ENCODE data around the gene ATXN7.

The ATXN7 gene

GRCh38 chr3:63992516-63993209 lies 129.0 kb downstream of the ATXN7 start:
- FAIRE-seq, result no peak

- FAIRE-seq, result peak; percentile 95
Measured at GRCh38 chr3:63993653-63994079, 130.0 kb downstream of the ATXN7 start.

DNA sequence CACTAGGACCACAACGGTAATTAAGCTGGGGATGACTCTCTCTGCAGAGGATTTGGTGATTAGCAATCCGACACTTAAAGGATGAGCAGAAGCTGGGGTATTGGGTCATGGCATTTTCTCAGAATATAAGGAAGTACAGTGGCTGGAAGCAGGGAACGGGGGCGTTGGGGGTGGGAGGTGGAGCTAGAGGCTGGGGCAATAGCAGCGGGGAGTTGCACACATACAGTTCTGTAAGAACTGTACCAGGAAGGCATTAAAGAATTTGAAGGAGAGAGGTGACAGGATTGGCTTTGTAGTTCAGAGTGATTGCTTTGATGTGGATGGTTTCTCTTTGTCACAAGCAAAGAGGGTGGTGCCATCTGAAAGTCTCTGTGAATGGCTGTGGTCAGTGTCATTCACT lies 131.4 kb downstream of the ATXN7 start:
- no peak for FAIRE-seq

DNA sequence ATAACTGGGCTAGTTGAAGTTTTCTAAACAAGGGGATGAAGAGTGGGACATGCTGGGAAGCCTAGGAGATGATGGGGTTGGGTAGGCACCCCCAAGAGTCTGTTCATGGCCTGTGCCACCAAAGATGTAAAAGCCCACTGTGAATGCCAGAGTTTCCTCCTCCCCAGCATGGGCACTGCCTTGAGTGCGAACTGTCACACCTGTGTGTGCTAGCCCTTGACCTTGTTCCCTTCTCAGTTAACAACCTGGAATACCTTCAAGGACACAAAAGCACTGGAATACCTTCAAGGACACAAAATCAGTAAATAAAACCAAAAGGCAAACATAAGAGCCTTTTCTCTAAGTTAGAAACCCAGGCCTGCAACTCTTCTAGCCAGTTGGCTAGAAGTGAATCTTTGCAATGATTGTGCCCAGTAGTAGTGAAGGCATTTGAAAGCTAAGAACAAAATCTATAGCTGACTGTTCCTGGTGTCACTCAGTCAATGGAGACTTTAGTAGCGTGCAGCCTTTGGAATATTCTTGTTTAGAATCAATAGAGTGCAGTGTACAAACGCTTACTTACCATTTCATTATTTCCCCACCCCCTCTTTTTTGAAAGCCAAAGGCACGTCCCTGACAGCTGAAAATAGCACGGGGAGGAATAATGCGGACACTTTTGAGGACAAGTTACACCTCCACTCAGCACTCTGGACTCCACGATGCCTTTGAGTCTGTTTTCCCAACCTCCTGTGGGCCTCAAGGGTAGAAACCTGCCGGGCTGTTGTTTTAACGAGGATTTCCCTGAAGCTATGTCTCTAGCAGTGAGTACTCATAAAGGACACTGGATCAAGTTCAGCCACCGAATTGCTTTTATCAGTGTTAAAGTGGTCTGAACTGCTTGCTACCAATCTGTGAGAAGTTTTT lies 135.4 kb downstream of the ATXN7 start:
- no peak for FAIRE-seq

GRCh38 chr3:64000453-64001055 lies 136.9 kb downstream of the ATXN7 start:
- FAIRE-seq, result no peak

DNA sequence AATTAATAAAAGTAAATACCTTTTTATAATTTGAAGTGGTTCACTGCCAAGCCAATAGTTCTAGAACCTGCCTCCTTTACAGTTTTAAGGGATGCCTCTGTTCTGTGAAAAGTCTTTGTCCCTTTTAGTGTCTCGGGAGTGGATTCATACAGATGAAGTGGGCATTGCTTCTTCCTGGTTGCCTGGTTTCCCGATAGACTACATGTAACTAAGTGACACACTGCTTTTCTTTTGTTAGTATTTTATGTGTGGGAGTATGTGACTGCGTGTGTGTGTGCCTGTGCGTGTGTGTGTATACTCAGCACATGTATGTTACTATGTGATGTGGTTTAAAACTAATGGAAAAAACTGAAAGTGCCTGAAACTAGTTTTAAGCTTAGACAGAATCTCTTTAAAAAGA lies 138.6 kb downstream of the ATXN7 start:
- no peak for FAIRE-seq

DNA sequence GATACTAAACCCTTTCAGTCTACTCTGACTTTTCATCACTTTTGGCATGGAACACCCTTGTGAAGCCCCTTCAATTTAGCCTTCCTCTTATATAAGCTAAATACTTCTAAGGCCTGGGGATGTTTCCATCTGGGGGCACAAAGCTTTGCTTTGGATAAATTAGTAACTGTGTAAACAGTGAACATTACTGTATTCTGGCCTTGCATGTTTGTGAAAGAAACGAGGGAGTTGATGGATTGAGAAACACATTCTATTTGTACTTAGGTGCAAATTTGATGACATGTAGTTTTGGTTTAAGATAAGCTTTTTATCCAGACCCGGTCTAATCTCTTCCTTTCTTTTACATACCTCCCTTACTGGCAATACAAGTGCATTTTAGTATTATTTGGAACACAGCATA lies 139.9 kb downstream of the ATXN7 start:
- no peak for FAIRE-seq

GRCh38 chr3:64008017-64008416 lies 144.3 kb downstream of the ATXN7 start:
- peak; percentile 6 for FAIRE-seq

DNA sequence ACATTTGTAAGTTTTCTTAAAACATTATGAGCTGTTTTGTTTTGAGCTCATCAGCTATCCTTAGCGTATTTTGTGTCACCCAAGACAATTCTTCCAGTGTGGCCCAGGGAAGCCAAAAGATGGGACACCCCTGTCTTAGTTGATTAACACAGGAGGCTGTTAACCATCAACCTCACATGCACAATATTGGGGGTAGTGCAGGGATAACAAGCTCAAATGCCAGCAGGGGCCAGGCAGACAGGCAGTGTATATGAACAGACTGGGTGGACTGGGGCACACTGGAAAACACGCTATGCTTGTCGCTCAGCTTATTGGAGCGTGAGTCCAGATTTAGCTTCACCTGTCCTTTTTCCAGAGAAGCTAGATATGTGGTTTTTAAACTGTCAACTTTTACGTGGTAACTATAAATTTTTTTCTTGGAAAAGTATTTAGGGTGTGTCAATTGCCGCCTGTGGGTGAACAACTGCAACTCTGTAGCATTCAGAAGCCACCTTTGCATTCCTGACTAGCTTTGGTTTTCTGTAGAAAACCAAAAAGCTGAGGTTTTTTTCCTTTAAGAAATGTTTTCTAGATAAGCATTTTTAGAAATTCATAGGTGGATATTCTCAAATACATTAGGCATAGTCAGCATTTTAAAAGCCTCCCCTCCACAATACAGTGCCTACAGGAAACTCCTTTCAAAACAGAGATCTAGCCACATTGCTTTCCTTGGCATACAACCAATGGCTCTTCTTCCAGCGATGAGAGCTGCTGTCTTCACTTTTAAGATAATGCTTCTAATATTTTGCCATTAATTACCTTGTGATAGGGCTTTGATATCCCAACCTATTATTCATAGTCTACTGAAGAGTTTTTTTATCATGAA lies 145.1 kb downstream of the ATXN7 start:
- no peak for FAIRE-seq

DNA sequence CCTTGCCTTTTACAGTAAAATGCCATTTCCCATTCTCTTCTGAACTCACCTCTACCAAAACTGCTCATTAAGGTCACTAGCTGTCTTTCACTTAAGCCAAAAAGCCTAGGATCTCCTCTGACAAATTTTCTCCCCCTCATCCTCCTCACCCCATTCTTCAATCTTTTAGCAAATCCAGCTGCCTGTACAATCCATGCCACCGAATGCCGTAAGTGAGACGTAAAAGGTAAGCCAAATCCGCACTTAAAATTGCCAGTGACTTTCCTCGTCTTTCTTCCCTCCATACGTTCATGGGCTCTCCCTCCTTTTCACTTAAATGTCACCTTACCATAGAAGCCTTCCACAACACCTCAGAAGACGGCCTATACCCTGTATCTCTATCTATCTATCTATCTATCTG lies 145.9 kb downstream of the ATXN7 start:
- FAIRE-seq, result no peak

- FAIRE-seq, result no peak
Measured at GRCh38 chr3:64010199-64010598, 146.5 kb downstream of the ATXN7 start.

DNA sequence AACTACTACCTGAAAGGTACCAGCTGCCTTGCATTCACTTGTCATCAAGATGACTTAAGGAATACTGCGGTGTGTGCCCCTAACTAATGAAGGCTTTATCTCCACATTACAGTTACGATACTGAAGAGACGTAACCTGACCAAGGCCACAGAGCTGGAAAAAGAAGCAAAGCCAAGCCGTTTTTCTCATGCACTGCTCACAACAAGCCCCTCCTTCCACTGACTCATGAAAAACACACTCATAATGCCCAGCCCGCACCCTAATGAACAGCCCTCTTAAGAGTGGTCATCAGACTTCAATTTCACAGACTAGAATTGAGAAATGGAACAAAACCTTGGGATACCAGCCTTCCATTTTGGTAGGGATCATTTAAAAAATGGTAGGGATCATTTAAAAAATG lies 148.0 kb downstream of the ATXN7 start:
- no peak for FAIRE-seq

DNA sequence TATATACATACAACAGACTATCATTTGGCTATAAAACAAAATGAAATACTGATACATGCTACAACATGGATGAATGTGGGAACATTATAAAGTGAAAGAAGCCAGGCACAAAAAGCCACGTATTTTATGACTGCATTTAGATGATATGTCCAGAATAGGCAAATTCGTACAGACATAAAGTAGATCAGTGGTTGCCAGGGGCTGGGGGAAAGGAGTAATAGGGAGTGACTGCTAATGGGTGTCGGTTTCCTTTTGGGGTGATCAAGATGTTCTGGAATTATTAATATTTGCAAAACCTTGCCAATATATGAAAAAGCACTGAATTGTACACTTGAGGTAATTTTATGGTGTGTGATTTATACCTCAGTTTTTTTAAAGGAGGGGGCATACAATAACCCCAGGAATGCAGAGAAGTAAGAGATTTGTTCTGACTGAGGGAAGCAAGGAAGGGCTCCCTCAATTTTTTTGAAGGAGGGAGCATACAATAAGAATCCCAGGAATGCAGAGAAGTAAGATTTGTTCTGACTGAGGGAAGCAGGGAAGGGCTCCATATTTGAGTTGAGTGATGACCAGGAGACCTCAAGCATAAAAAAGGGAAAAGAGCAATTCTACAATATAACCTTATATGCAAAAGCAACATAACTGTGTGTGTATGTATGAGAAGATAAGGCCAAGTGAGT lies 153.4 kb downstream of the ATXN7 start:
- no peak for FAIRE-seq

DNA sequence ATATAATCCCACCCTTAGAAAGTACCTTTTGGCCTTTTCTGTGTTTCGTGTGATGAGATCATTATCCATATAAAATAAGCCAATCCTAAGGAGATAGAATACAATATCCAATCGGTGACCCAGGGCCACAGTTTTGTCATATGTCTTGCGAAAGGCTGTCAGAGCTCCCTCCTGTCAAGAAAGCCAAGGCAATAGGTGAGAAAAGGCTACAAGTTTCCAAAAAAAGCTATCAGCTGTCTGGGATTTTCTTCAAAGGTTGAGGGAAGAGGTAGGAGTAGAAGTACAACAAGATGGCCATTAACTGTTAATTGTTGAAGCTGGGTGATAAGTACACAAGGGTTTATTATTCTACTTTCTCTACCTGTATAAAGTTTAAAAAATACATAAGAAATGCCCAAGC lies 155.6 kb downstream of the ATXN7 start:
- FAIRE-seq, result no peak

DNA sequence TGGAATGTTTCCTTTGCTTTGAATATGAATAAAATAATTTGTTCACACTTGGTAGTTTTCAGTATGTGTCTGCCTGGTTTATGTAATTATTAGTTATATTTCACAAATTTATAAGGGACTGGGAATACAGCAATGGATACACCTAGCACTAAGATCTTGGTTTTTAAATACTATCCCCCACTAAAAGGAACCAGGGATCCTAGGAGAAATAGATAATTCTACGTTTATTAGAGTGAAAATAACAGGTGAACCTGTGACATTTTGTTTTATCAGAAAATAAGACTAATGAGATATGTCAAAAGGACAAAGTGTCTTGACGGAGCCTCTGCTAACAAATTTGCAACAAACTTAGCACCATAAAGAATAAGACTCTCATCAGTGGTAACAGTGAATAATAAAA lies 156.2 kb downstream of the ATXN7 start:
- no peak for FAIRE-seq

GRCh38 chr3:64021922-64022321 lies 158.3 kb downstream of the ATXN7 start:
- no peak for FAIRE-seq

DNA sequence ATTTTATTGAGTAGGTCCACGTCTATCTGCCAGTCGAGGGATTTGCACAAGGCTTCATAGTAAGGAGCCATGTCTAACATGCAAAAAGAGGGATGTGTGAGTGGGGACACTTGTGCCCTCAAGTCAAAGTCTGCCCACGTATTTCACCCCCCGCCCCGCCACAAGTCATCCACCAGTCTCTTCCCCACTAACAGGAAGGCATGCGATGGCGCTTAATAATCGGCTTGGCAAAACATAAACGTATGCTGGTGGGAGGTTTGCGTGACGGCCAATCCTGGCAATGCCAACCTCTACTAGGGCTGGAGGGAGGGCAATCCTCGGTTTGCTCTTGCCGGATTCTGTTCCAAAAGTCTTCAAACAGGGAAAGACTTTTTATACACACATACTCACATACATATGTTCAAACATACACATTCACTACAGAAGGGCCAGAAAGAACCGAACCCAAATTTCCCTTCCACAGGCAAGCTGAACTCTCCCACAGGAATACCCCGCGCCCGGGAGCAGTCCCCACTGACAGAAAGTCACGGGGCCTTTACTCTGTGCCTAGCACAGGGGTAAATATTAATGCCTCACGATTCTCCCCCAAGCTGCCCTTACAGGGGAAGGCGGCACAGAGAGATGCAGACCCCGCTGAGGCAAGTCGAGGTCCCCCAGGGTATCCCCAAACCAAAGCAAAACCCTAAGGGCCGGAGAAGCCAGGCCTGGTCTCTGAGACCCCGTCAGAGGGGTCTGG lies 159.0 kb downstream of the ATXN7 start:
- FAIRE-seq, result no peak

DNA sequence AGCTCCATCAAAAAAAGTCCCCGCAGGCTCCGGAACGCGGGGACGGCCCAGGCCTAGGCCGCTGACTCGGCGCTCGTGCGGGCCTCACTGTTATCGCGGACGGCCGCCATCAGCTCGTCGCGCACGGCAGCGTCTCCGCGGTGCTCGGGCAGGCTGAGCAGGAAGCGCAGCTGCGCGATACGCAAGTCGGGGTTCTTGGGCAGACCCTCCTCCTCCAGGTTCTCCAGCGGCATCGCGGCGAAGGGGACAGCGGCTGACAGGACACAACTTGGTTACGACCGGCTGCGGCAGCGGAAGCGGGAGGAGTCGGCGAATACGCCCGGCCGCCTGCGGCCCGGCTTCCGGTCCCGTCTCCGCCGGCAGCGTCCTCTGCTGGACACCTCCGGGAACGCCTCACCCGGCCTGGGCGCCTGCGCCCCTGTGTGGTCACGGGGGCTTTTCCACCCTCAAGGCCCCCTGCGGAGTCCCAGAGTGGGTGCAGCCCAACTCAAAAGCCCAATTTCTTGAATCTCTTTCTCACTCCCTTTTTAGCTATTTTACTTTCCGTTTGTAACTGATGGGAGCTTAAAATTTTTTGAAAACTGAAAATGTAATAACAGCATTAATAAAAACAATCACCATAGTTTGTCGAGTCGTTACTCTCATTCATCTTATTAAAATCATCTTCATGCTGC lies 159.7 kb downstream of the ATXN7 start, which contains the start of gene PSMD6:
Gene PSMD6, minus strand, starts transcription at position 308 of the 674 bp plus-strand sequence. Its CDS starts 75 bp downstream, at position 233.
- peak; percentile 52 for FAIRE-seq

DNA sequence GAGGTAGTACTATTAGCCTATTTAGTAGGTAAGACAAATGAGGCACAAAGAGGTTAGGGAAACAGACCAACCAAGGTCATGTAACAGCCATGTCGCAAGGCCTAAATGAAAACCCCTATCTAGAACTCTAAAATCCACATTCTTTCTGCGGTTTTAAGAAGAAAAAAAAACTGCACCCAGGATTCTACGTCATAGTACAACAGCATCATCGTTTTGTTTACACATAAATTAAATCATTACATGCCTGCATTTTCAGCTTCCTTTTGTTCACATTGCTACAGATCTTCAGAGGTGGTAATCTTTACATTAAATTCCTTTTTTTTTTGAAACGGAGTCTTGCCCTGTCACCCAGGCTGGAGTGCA lies 160.2 kb downstream of the ATXN7 start:
- no peak for FAIRE-seq

DNA sequence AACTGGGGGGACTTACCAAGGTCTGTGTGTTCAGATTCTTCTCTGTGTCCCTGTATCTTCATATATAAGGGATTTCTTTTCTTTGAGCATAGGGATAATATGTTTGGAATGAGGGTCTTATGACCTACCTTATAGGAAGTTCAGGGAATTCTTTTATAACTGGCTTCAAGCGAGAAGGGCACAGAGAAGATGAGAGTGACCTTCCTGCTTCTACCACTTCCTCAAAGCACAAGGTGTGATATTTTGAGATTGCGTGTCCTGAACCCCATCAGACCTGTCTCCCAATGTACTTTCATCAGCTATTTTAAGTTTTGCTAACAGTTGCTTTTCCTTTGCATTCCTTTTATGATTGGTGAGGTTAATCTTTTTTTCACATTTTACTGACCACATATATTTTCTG lies 162.7 kb downstream of the ATXN7 start:
- FAIRE-seq, result no peak

GRCh38 chr3:64027658-64028057 lies 164.0 kb downstream of the ATXN7 start:
- FAIRE-seq, result no peak

All from G401.6 (cell line).